Activated naive CD4-positive, alpha-beta T cell treated with anti-CD3 and anti-CD28 coated beads, Interleukin-2, amount 50 U/mL, for 72 hours (primary cell): ENCODE measurements around the gene FGFRL1. TPM values are rescaled to one million over a fixed set of nuclear protein-coding genes. Genes with fewer than 3 reads are reported as not detected.
"Not testable (repeated sequence)": the region's sequence is repeated elsewhere in the genome, so short reads cannot be mapped to it uniquely, and the experiment has no call there.

Experiments
- ATAC-seq, 2 donors: fragments of 150-1000 bp; cut with Tn5 transposase; 2 replicates each; pipeline ENCODE4 v1.10.0; 2021; ENCODE audit warnings: mild to moderate bottlenecking in 2 of 2, moderate library complexity in 2 of 2
- DNase-seq, 2 donors: peaks; one replicate each; pipeline ENCODE4 v3.0.0; 2021 to 2022; ENCODE audit warnings: low spot score in 2 of 2
- H3K27ac Mint-ChIP-seq, 2 donors: one replicate each; pipeline ENCODE4 v1.8.0; 2022; ENCODE audit warnings: mild to moderate bottlenecking in 2 of 2, mixed read lengths in 2 of 2
- H3K36me3 Mint-ChIP-seq, 2 donors: one replicate each; pipeline ENCODE4 v1.8.0; 2022; ENCODE audit warnings: mixed read lengths in 2 of 2
- H3K9me3 Mint-ChIP-seq, 2 donors: one replicate each; pipeline ENCODE4 v1.8.0; 2022; ENCODE audit warnings: mixed read lengths in 2 of 2
- total RNA-seq, 2 donors: library from RNA; stranded (reverse); gene quantifications; one replicate each; pipeline ENCODE4 v1.2.3, GENCODE V29; 2022

FGFRL1 gene
- total RNA-seq, 2 donors from 2014 or later: 10.3 to 27.6 TPM

- DNase-seq (no peak), ATAC-seq (no peak)
- Mint-ChIP-seq H3K36me3 (no peaks in the 10 kb centered on the region), H3K9me3 (no peaks in the 10 kb centered on the region), H3K27ac (no peak overlapping the region)
Measured at GRCh38 chr4:998096-998691, 13.2 kb upstream of the FGFRL1 start.

- H3K9me3 Mint-ChIP-seq, H3K36me3 Mint-ChIP-seq, ATAC-seq, H3K27ac Mint-ChIP-seq, DNase-seq: not testable (repeated sequence)
Measured at GRCh38 chr4:999240-999863, 12.1 kb upstream of the FGFRL1 start.

DNA sequence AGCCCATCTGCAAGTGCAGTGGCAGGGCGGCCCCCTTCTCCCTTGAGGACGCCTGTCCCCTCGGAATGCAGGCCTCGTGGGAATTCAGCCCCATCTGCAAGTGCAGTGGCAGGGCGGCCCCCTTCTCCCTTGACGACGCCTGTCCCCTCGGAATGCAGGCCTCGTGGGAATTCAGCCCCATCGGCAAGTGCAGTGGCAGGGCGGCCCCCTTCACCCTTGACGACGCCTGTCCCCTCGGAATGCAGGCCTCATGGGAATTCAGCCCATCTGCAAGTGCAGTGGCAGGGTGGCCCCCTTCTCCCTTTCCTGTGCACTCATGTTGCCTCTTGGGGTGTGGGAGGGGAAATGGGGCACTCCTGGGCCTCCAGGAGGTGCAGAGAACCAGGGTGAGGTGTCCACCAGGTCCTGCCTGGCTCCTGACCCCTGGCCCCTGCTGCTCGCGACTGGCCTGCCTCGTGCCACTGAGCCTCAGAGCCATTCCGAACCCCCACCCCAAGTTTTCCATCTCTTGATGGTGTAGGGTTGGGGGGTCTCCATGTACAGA is 11.5 kb upstream of the FGFRL1 start:
- DNase-seq: no peak
- no peak for ATAC-seq
- Mint-ChIP-seq H3K27ac (no peak overlapping the region), H3K9me3 (no peaks in the 10 kb centered on the region), H3K36me3 (no peaks in the 10 kb centered on the region)

- Mint-ChIP-seq H3K9me3 (no peaks in the 10 kb centered on the region), H3K36me3 (no peaks in the 10 kb centered on the region), H3K27ac (no peak overlapping the region)
- ATAC-seq: no peak
- no peak for DNase-seq
Measured at GRCh38 chr4:1000686-1001260, 10.7 kb upstream of the FGFRL1 start.

DNA sequence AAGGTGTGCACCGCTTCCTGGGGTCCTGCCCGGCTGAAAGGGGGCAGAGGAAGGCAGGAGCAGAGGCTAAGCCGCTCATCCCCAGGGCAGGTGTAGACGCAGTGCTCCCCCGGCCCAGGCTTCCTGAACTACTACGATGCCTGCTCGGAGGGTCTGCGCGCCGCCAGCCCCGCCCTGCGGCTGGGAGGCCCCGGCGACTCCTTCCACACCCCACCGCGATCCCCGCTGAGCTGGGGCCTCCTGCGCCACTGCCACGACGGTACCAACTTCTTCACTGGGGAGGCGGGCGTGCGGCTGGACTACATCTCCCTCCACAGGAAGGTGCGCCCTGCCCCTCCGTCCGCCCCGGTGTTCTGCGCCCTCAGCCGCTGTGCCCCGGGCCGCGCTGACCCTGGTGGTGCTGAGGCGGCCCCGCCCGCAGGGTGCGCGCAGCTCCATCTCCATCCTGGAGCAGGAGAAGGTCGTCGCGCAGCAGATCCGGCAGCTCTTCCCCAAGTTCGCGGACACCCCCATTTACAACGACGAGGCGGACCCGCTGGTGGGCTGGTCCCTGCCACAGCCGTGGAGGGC is 9.8 kb upstream of the FGFRL1 start:
- Mint-ChIP-seq H3K36me3 (no peaks in the 10 kb centered on the region), H3K27ac (no peak overlapping the region), H3K9me3 (no peaks in the 10 kb centered on the region)
- ATAC-seq: no peak
- DNase-seq: no peak

DNA sequence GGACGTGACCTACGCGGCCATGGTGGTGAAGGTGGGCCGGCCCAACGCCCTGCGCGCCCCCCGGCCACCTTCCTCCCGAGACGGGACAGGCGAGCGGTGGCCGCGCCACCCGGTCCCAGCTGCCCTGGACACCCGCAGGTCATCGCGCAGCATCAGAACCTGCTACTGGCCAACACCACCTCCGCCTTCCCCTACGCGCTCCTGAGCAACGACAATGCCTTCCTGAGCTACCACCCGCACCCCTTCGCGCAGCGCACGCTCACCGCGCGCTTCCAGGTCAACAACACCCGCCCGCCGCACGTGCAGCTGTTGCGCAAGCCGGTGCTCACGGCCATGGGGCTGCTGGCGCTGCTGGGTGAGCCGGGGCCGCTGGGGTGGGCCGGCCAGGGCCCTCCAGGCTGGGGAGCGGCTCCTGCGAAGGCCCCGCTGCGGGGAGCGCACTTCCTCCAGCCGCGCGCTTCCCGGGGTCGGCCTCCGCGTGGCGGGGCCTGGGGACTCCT is 9.2 kb upstream of the FGFRL1 start:
- Mint-ChIP-seq H3K36me3 (no peaks in the 10 kb centered on the region), H3K9me3 (no peaks in the 10 kb centered on the region), H3K27ac (no peak overlapping the region)
- DNase-seq: no peak
- peak in 1 of 2 donors; percentile 6 for ATAC-seq

DNA sequence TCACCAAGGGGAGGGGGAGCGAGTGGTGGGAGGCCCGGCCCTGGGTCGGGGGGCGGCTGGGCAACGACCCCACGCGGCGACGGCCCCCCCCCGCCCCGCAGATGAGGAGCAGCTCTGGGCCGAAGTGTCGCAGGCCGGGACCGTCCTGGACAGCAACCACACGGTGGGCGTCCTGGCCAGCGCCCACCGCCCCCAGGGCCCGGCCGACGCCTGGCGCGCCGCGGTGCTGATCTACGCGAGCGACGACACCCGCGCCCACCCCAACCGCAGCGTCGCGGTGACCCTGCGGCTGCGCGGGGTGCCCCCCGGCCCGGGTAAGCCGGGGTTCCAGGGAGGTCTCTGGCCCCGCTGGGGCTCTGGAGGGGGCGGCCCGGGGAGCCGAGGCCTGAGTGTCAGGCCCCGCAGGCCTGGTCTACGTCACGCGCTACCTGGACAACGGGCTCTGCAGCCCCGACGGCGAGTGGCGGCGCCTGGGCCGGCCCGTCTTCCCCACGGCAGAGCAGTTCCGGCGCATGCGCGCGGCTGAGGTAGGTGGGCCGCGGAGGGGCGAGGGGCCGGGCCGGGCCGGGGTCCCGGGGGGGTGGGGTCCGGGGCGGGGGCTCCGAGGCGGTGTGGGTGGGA is 8.7 kb upstream of the FGFRL1 start:
- Mint-ChIP-seq H3K27ac (no peak overlapping the region), H3K9me3 (no peaks in the 10 kb centered on the region), H3K36me3 (no peaks in the 10 kb centered on the region)
- DNase-seq: no peak
- ATAC-seq: peak in 1 of 2 donors; percentile 2

DNA sequence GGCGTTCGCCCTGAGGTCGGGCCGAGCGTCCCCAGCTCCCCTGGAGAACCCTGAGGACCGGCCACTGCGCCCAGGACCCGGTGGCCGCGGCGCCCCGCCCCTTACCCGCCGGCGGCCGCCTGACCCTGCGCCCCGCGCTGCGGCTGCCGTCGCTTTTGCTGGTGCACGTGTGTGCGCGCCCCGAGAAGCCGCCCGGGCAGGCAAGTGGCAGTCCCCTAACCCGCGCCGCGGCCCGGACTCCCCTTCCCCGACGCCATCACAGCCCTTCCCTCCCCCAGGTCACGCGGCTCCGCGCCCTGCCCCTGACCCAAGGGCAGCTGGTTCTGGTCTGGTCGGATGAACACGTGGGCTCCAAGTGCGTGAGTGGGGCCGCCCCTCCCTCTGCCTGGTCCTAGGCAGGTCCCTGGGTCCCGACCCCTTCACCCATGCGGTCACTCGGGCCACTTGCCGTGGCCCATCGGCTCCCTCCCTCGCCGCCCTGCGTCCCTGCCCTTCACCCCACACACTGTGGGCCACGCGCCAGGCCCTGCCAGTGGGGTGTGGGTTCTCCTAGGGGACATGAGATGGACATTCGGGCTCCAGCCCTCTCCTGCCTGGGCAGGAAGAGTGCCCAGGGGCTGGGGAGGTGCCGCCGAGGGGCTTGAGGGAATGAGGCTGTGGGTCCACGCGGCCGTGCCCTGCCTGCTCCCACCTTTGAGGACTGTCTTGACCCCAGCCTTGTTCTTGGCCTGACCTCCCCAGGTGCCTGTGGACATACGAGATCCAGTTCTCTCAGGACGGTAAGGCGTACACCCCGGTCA is 8.0 kb upstream of the FGFRL1 start:
- Mint-ChIP-seq H3K36me3 (peaks cover 0 to 6% of the 10 kb centered on the region in 2 donors), H3K9me3 (no peaks in the 10 kb centered on the region), H3K27ac (no peak overlapping the region)
- ATAC-seq: no peak
- DNase-seq: no peak

- Mint-ChIP-seq H3K9me3 (no peaks in the 10 kb centered on the region), H3K27ac (no peak overlapping the region), H3K36me3 (peaks cover 0 to 9% of the 10 kb centered on the region in 2 donors)
- ATAC-seq (no peak), DNase-seq (no peak)
Measured at GRCh38 chr4:1004071-1004418, 7.4 kb upstream of the FGFRL1 start.

GRCh38 chr4:1004557-1005485 is 6.6 kb upstream of the FGFRL1 start:
- Mint-ChIP-seq H3K27ac (no peak overlapping the region), H3K36me3 (peaks cover 0 to 9% of the 10 kb centered on the region in 2 donors), H3K9me3 (no peaks in the 10 kb centered on the region)
- no peak for DNase-seq
- ATAC-seq: no peak

- no peaks in the 10 kb centered on the region for H3K9me3 Mint-ChIP-seq
- no peak overlapping the region for H3K27ac Mint-ChIP-seq
- H3K36me3 Mint-ChIP-seq: peaks cover 0 to 9% of the 10 kb centered on the region in 2 donors
- DNase-seq (no peak), ATAC-seq (no peak)
Measured at GRCh38 chr4:1006856-1007255, 4.6 kb upstream of the FGFRL1 start.

- Mint-ChIP-seq H3K9me3 (no peaks in the 10 kb centered on the region), H3K27ac (no peak overlapping the region), H3K36me3 (peaks cover 0 to 9% of the 10 kb centered on the region in 2 donors)
- peak in 1 of 2 donors; percentile 45 for DNase-seq
- ATAC-seq: no peak
Measured at GRCh38 chr4:1008840-1009541, 2.4 kb upstream of the FGFRL1 start.

DNA sequence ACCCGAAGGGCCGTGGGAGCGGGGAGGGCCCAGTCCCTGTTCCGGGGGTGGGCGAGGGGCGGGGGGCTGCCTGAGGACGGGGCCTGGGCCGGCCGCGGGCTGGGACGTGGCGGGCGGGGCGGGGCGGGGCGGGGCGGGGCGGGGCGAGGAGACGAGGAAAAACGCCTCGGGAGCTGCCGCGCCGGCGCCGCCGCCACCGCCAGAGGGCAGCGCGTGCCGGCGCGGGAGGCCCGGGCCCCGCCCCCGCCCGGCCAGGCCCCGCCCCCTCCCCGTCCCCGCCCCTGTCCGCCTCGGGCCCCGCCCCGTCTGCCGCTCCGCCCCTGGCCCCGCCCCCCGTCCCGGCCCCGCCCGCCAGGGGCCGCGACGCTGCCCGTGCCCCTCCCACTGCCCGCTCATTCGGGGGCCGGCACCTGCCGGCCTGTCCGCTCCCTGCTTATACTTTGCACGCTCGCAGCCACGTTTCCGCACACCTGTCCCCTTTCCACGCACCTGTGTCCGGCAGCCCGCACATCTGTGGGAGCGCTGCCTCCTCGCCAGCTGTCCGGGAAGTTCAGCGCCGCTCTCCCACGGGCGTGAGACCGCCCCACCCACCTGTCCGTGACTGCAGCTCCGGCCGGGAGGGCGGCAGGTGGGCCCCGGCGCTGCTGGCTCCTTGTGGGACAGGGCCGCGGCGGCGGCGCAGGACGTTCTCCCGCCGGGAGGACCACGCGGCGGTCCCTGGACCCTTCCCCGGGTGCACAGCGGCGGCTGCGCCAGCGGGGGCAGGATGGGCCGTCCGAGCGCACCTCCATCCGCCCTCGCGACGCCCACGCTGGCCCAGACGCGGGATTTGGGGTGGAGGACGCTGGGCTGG is 1.7 kb upstream of the FGFRL1 start:
- DNase-seq: peak; percentile 71 to 75
- ATAC-seq: peak; percentile 19 to 52
- H3K9me3 Mint-ChIP-seq: no peaks in the 10 kb centered on the region
- peak overlapping the region in 1 of 2 donors; percentile 72 for H3K27ac Mint-ChIP-seq
- peaks cover 0 to 9% of the 10 kb centered on the region in 2 donors for H3K36me3 Mint-ChIP-seq

- H3K36me3 Mint-ChIP-seq: peaks cover 0 to 9% of the 10 kb centered on the region in 2 donors
- DNase-seq (peak; percentile 72 to 87), ATAC-seq (peak; percentile 61 to 78)
- peak overlapping the region; percentile 61 to 72 for H3K27ac Mint-ChIP-seq
- no peaks in the 10 kb centered on the region for H3K9me3 Mint-ChIP-seq
Measured at GRCh38 chr4:1010395-1011021, 918 bp upstream of the FGFRL1 start.
